Fibroblast of villous mesenchyme (primary cell): Measurements from ENCODE around the gene MRPS10. TPM values are rescaled to one million over a fixed set of nuclear protein-coding genes. Genes with fewer than 3 reads are reported as not detected.

ENCODE experiments used
- DNase-seq: peaks from one replicate; pipeline ENCODE4 v3.0.0-alpha.2; 2010; ENCODE audit warnings: low read depth
- H3K4me3 ChIP-seq: 2 replicates; pipeline ENCODE4 v1.5.1; 2011; ENCODE audit warnings: low read depth, mild to moderate bottlenecking, low read length
- CTCF ChIP-seq: IDR thresholded peaks from 2 replicates; pipeline ENCODE4 v1.5.1; 2012; ENCODE audit warnings: low read depth, mild to moderate bottlenecking, low read length; ENCODE audit not compliant: insufficient read depth
- total RNA-seq: library from RNA; depleted of rRNA; stranded (reverse); fragments of >200 nt; gene quantifications from 2 replicates; pipeline ENCODE4 v1.2.3, GENCODE V29; 2012

The MRPS10 gene
- total RNA-seq, 1 donor: 66.5 TPM

GRCh38 chr6:42251911-42252637 is 34.4 kb upstream of the MRPS10 start:
- TF ChIP-seq CTCF: no peak
- DNase-seq: peak; percentile 57
- H3K4me3 ChIP-seq: no peak overlapping the region

- peak; percentile 34 for DNase-seq
- H3K4me3 ChIP-seq: no peak overlapping the region
- TF ChIP-seq CTCF: no peak
These were observed 33.8 kb upstream of the MRPS10 start for GRCh38 chr6:42251500-42251899.

- TF ChIP-seq CTCF: no peak
- DNase-seq: no peak
- H3K4me3 ChIP-seq: no peak overlapping the region
These were observed 32.7 kb upstream of the MRPS10 start for GRCh38 chr6:42250274-42250931.

GRCh38 chr6:42249279-42249678 is 31.6 kb upstream of the MRPS10 start:
- no peak for DNase-seq
- TF ChIP-seq CTCF: no peak
- no peak overlapping the region for H3K4me3 ChIP-seq

GRCh38 chr6:42243046-42243445 is 25.4 kb upstream of the MRPS10 start:
- no peak overlapping the region for H3K4me3 ChIP-seq
- no peak for TF ChIP-seq CTCF
- DNase-seq: no peak

GRCh38 chr6:42241915-42242314 is 24.3 kb upstream of the MRPS10 start:
- TF ChIP-seq CTCF: no peak
- no peak for DNase-seq
- H3K4me3 ChIP-seq: no peak overlapping the region
